Adrenal gland (tissue), 5 donors: ENCODE results near the gene TTC34.
A peak's percentile ranks its signal among the peaks of the same experiment; 100 is the strongest.

ENCODE experiments used
- POLR2A ChIP-seq, 2 donors: fragments of 450-650 bp; IDR thresholded peaks; one replicate each; pipeline ENCODE4 v1.6.1; 2017; ENCODE audit warnings: antibody characterized with exemption in 2 of 2, mild to moderate bottlenecking in 2 of 2, moderate library complexity in 1 of 2
- TF ChIP-seq, protein P1 (sequence below), 6 experiments: fragments of 450-650 bp in 4 of 6; fragments of 200-600 bp in 2 of 6; sonication (generic) in 1 of 6; IDR thresholded peaks; 1 replicate in 5 of 6; 2 replicates in 1 of 6; pipeline versions ENCODE4 v1.5.1 to v1.8.0; 2016 to 2021; ENCODE audit warnings: antibody characterized with exemption in 6 of 6, mild to moderate bottlenecking in 2 of 6, moderate library complexity in 1 of 6
- donor health status: DM: no; HTN: no; CAD: no.

DNA sequence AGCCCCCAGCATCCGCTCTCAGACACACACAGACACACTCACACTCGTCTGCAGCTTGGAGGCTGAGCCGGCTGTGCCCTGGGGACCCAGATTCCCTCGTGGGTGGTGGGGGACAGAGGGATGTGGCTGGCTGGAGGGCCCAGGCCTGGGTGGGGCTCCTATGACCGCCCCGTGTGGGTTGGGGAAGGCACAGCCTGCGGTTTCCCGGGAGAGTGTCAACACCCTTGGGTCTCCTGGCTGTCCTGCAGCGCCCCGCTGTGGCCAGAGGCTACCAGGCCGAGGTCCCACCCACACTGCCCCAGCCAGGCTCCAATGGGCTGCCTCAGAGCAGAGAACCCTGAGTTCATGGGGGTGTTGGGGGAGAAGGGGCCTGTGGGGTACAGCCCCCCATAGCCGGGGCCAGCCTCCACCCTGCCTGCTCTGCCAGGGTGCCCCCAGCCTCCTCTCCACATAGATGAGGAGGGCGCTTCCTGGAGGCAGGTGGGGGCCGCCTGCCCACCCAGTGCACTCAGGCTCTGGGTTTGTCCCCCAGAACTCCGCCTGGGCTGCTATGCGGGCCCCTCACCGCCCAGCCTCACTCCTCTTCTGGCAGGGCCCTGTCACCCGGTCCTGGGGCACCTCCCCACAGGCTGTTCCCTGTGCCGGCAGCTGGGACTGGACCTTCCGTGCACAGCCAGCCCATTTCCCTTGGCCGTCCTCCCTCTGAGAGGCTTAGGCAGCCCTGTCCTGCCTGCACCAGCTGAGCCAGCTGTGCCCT lies at the start of gene TTC34:
- TF ChIP-seq, protein P1, sequence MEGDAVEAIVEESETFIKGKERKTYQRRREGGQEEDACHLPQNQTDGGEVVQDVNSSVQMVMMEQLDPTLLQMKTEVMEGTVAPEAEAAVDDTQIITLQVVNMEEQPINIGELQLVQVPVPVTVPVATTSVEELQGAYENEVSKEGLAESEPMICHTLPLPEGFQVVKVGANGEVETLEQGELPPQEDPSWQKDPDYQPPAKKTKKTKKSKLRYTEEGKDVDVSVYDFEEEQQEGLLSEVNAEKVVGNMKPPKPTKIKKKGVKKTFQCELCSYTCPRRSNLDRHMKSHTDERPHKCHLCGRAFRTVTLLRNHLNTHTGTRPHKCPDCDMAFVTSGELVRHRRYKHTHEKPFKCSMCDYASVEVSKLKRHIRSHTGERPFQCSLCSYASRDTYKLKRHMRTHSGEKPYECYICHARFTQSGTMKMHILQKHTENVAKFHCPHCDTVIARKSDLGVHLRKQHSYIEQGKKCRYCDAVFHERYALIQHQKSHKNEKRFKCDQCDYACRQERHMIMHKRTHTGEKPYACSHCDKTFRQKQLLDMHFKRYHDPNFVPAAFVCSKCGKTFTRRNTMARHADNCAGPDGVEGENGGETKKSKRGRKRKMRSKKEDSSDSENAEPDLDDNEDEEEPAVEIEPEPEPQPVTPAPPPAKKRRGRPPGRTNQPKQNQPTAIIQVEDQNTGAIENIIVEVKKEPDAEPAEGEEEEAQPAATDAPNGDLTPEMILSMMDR (IDR thresholded peaks at IDR 0.05) = peak in 1 of 6 experiments; percentile 22
- no peak for TF ChIP-seq POLR2A (IDR thresholded peaks at IDR 0.05)
